Neural progenitor cell (in vitro differentiated cells): ENCODE measurements around the gene MITF.

ENCODE experiments used
- CTCF ChIP-seq: fragments of 200-600 bp; sonication (generic); IDR thresholded peaks from 2 replicates; pipeline ENCODE4 v1.5.1; 2017; ENCODE audit warnings: antibody characterized with exemption, mild to moderate bottlenecking
- EZH2 ChIP-seq: fragments of 200-600 bp; sonication (generic); IDR thresholded peaks from 2 replicates; pipeline ENCODE4 v1.6.1; 2017; ENCODE audit warnings: antibody characterized with exemption, mild to moderate bottlenecking, moderate library complexity

- no peak for TF ChIP-seq CTCF
- TF ChIP-seq EZH2, result no peak
These were observed 16.5 kb downstream of the MITF start for GRCh38 chr3:69755795-69756194.
